ENCODE data around the gene ZNF460.

Gene ZNF460

GRCh38 chr19:57302020-57302465 lies 21.8 kb downstream of the ZNF460 start:
- peaks cover 20% of the 10 kb centered on the region for H3K36me3 ChIP-seq (replicated peaks)
- no peak overlapping the region for H3K4me3 ChIP-seq
- in situ Hi-C loops (cut with MboI; ENCODE audit: low sequenced_read_pairs) = no loop called here
- no peaks in the 10 kb centered on the region for H3K4me1 ChIP-seq
- no peak for DNase-seq (ENCODE audit: low spot score in 2 of 2)
- no peaks in the 10 kb centered on the region for H3K27me3 ChIP-seq (ENCODE audit: low read depth)
- H3K9me3 ChIP-seq = no peaks in the 10 kb centered on the region

GRCh38 chr19:57302727-57303401 lies 22.6 kb downstream of the ZNF460 start:
- Histone ChIP-seq H3K4me3 (no peak overlapping the region), H3K27me3 (ENCODE audit: low read depth) (no peaks in the 10 kb centered on the region), H3K9me3 (no peaks in the 10 kb centered on the region), H3K4me1 (no peaks in the 10 kb centered on the region), H3K36me3 (replicated peaks) (peaks cover 14% of the 10 kb centered on the region)
- in situ Hi-C loops (cut with MboI; ENCODE audit: low sequenced_read_pairs) = no loop called here
- no peak for DNase-seq (ENCODE audit: low spot score in 2 of 2)

GRCh38 chr19:57305056-57305455 lies 24.8 kb downstream of the ZNF460 start:
- Histone ChIP-seq H3K27me3 (ENCODE audit: low read depth) (no peaks in the 10 kb centered on the region), H3K36me3 (replicated peaks) (peaks cover 12% of the 10 kb centered on the region), H3K4me1 (no peaks in the 10 kb centered on the region), H3K9me3 (no peaks in the 10 kb centered on the region), H3K4me3 (no peak overlapping the region)
- in situ Hi-C loops (cut with MboI; ENCODE audit: low sequenced_read_pairs) = no loop called here
- DNase-seq (ENCODE audit: low spot score in 2 of 2) = no peak

- Histone ChIP-seq H3K9me3 (no peaks in the 10 kb centered on the region), H3K27me3 (ENCODE audit: low read depth) (no peaks in the 10 kb centered on the region), H3K36me3 (replicated peaks) (no peaks in the 10 kb centered on the region; the same call in 1 of the 2 replicates), H3K4me3 (no peak overlapping the region), H3K4me1 (no peaks in the 10 kb centered on the region)
- DNase-seq (ENCODE audit: low spot score in 2 of 2) = no peak
- in situ Hi-C loops (cut with MboI; ENCODE audit: low sequenced_read_pairs) = no loop called here
These were observed 28.2 kb downstream of the ZNF460 start for GRCh38 chr19:57308514-57308913.

- Histone ChIP-seq H3K4me1 (no peaks in the 10 kb centered on the region), H3K36me3 (replicated peaks) (no peaks in the 10 kb centered on the region), H3K4me3 (no peak overlapping the region), H3K27me3 (ENCODE audit: low read depth) (no peaks in the 10 kb centered on the region), H3K9me3 (no peaks in the 10 kb centered on the region)
- in situ Hi-C loops (cut with MboI; ENCODE audit: low sequenced_read_pairs) = no loop called here
- no peak for DNase-seq (ENCODE audit: low spot score in 2 of 2)
These were observed 30.5 kb downstream of the ZNF460 start for GRCh38 chr19:57310792-57311191.

- Histone ChIP-seq H3K9me3 (no peaks in the 10 kb centered on the region), H3K27me3 (ENCODE audit: low read depth) (0 out of 2 replicates have a peak, but pooled peaks cover 2% of the 10 kb centered on the region), H3K4me3 (no peak overlapping the region), H3K36me3 (replicated peaks) (no peaks in the 10 kb centered on the region), H3K4me1 (no peaks in the 10 kb centered on the region)
- DNase-seq (ENCODE audit: low spot score in 2 of 2) = no peak
- in situ Hi-C loops (cut with MboI; ENCODE audit: low sequenced_read_pairs) = no loop called here
These were observed 33.9 kb downstream of the ZNF460 start for GRCh38 chr19:57314146-57314545.

- H3K4me3 ChIP-seq = no peak overlapping the region
- H3K9me3 ChIP-seq = no peaks in the 10 kb centered on the region
- H3K4me1 ChIP-seq = peaks cover 3% of the 10 kb centered on the region
- DNase-seq (ENCODE audit: low spot score in 2 of 2) = no peak
- 0 out of 2 replicates have a peak, but pooled peaks cover 2% of the 10 kb centered on the region for H3K27me3 ChIP-seq (ENCODE audit: low read depth)
- in situ Hi-C loops (cut with MboI; ENCODE audit: low sequenced_read_pairs) = no loop called here
- peaks cover under 1% of the 10 kb centered on the region; the same call in 1 of the 2 replicates for H3K36me3 ChIP-seq (replicated peaks)
These were observed 37.2 kb downstream of the ZNF460 start for GRCh38 chr19:57317503-57317902.

- 0 out of 2 replicates have a peak, but pooled peaks cover 2% of the 10 kb centered on the region for H3K27me3 ChIP-seq (ENCODE audit: low read depth)
- H3K9me3 ChIP-seq = no peaks in the 10 kb centered on the region
- peaks cover 11% of the 10 kb centered on the region for H3K36me3 ChIP-seq (replicated peaks)
- in situ Hi-C loops (cut with MboI; ENCODE audit: low sequenced_read_pairs) = no loop called here
- DNase-seq (ENCODE audit: low spot score in 2 of 2) = no peak
- H3K4me3 ChIP-seq = peak overlapping the region; percentile 82
- peaks cover 3% of the 10 kb centered on the region for H3K4me1 ChIP-seq
These were observed 39.5 kb downstream of the ZNF460 start for GRCh38 chr19:57319869-57320179.

GRCh38 chr19:57320180-57321084 lies 40.1 kb downstream of the ZNF460 start, which contains the start of gene ZNF543:
TSS of gene ZNF543 (plus strand) at chr19:57320472. CDS start at chr19:57320854, 382 bp downstream.
- Histone ChIP-seq H3K4me3 (peak within 1 kb of the TSS; percentile 82), H3K9me3 (no peaks in the 10 kb centered on the region), H3K27me3 (ENCODE audit: low read depth) (0 out of 2 replicates have a peak, but pooled peaks cover 2% of the 10 kb centered on the region), H3K36me3 (replicated peaks) (peaks cover 17% of the 10 kb centered on the region), H3K4me1 (peaks cover 3% of the 10 kb centered on the region)
- DNase-seq (ENCODE audit: low spot score in 2 of 2) = peak; percentile 93 to 97
- in situ Hi-C loops (cut with MboI; ENCODE audit: low sequenced_read_pairs) = no loop called here

GRCh38 chr19:57321116-57321515 lies 40.8 kb downstream of the ZNF460 start:
- peaks cover 24% of the 10 kb centered on the region for H3K36me3 ChIP-seq (replicated peaks)
- H3K9me3 ChIP-seq = no peaks in the 10 kb centered on the region
- no peak for DNase-seq (ENCODE audit: low spot score in 2 of 2)
- peak overlapping the region; percentile 82 for H3K4me3 ChIP-seq
- in situ Hi-C loops (cut with MboI; ENCODE audit: low sequenced_read_pairs) = no loop called here
- H3K27me3 ChIP-seq (ENCODE audit: low read depth) = 0 out of 2 replicates have a peak, but pooled peaks cover 2% of the 10 kb centered on the region
- peaks cover 3% of the 10 kb centered on the region for H3K4me1 ChIP-seq

GRCh38 chr19:57321751-57322150 lies 41.5 kb downstream of the ZNF460 start:
- H3K4me3 ChIP-seq = peak overlapping the region; percentile 82; the same call in 1 of the 2 replicates
- H3K4me1 ChIP-seq = peaks cover 3% of the 10 kb centered on the region
- 0 out of 2 replicates have a peak, but pooled peaks cover 2% of the 10 kb centered on the region for H3K27me3 ChIP-seq (ENCODE audit: low read depth)
- peaks cover 31% of the 10 kb centered on the region for H3K36me3 ChIP-seq (replicated peaks)
- H3K9me3 ChIP-seq = no peaks in the 10 kb centered on the region
- DNase-seq (ENCODE audit: low spot score in 2 of 2) = no peak
- in situ Hi-C loops (cut with MboI; ENCODE audit: low sequenced_read_pairs) = no loop called here

- Histone ChIP-seq H3K27me3 (ENCODE audit: low read depth) (no peaks in the 10 kb centered on the region), H3K4me1 (no peaks in the 10 kb centered on the region; the same call in 1 of the 2 replicates), H3K9me3 (no peaks in the 10 kb centered on the region), H3K36me3 (replicated peaks) (peaks cover 57% of the 10 kb centered on the region), H3K4me3 (no peak overlapping the region)
- DNase-seq (ENCODE audit: low spot score in 2 of 2) = no peak
- in situ Hi-C loops (cut with MboI; ENCODE audit: low sequenced_read_pairs) = no loop called here
These were observed 44.7 kb downstream of the ZNF460 start for GRCh38 chr19:57324992-57325391.

GRCh38 chr19:57327993-57328392 lies 47.7 kb downstream of the ZNF460 start:
- H3K36me3 ChIP-seq (replicated peaks) = peaks cover 54% of the 10 kb centered on the region
- DNase-seq (ENCODE audit: low spot score in 2 of 2) = no peak
- in situ Hi-C loops (cut with MboI; ENCODE audit: low sequenced_read_pairs) = no loop called here

GRCh38 chr19:57334191-57334590 lies 53.9 kb downstream of the ZNF460 start:
- Histone ChIP-seq H3K9me3 (no peaks in the 10 kb centered on the region), H3K27me3 (ENCODE audit: low read depth) (no peaks in the 10 kb centered on the region), H3K4me1 (no peaks in the 10 kb centered on the region), H3K36me3 (replicated peaks) (peaks cover 5% of the 10 kb centered on the region), H3K4me3 (no peak overlapping the region)
- no peak for DNase-seq (ENCODE audit: low spot score in 2 of 2)
- in situ Hi-C loops (cut with MboI; ENCODE audit: low sequenced_read_pairs) = no loop called here

More at GRCh38 chr19:57327993-57328392, 47.7 kb downstream of the ZNF460 start:
- no peaks in the 10 kb centered on the region for H3K9me3 ChIP-seq
- H3K4me3 ChIP-seq = no peak overlapping the region
- H3K4me1 ChIP-seq = no peaks in the 10 kb centered on the region
- H3K27me3 ChIP-seq (ENCODE audit: low read depth) = no peaks in the 10 kb centered on the region

All from HAP-1 (cell line).